GM21423 (cell line): ENCODE data around the gene PPP1R7.

ENCODE experiments used
- ATAC-seq: cut with Tn5 transposase; IDR thresholded peaks from one replicate; pipeline ENCODE4 v1.9.1; 2021; ENCODE audit warnings: mild to moderate bottlenecking, moderate library complexity; ENCODE audit not compliant: unreplicated experiment

The PPP1R7 gene

DNA sequence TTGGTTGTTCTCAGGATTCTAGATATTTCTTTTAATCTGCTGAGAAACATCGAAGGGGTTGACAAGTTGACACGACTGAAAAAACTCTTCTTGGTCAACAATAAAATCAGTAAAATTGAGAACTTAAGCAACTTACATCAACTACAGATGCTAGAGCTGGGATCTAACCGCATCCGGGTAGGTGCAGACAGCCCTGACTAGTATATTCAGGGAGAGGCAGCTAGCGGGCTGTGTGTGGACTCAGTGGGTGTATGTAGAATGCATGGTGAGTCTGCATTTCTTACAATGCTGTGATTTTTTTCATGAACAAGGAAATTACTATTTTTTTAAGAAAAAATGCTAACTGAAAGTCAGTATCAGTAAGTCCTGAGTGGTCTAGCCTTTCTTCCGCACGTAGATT is 10.1 kb downstream of the PPP1R7 start:
- ATAC-seq = no peak

DNA sequence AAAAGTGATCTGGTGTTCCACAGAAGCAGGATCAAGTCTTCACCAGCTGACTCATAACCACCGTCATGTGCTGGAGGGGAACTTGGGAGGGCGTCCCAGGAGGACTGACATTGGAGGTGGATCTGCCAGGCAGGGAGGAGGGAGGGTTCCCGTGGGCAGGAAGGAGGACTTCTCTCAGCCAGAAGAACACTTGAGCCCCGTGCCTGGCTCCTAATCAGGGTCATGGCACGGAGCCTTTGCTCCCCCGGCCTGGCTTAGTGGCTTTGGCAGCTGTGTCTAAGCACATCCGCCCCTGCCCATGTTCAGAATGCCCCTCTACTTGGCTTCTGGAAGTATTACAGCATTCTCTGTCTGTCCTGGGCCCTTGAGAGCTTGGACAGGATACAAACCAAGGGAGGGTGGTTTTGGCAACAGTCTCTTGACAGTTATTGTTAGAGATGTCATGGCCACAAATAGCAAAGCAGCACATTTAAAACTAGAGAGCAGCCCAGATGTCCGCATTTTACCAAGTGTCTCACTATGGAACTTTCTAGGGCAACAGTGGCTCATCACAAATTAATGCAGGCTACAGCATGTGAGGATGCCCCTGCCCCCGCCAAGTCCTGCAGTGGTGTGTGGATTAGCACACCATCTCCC is 11.5 kb downstream of the PPP1R7 start:
- ATAC-seq = no peak

GRCh38 chr2:241163601-241164118 is 13.4 kb downstream of the PPP1R7 start:
- ATAC-seq = no peak

DNA sequence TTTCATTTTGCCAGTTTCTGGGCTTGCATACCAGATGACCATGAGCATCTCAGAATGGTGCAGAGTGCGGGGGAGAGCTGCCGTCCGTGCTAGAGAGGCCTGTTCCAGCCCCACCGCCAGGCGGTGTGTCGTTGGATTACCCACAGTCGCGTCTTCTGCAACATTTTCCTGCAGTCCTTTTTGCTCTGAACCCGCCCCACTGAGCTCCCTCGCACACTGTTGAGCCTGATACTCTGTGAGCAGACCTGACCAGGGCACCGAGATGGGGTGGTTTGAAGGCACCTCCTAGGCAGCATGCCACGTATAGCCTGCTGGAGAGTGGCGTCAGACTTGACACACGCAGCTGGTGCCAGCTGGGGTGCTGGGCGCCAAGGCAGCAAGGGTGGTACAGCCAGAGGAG is 18.1 kb downstream of the PPP1R7 start:
- no peak for ATAC-seq

GRCh38 chr2:241173557-241173956 is 23.3 kb downstream of the PPP1R7 start:
- ATAC-seq = no peak

DNA sequence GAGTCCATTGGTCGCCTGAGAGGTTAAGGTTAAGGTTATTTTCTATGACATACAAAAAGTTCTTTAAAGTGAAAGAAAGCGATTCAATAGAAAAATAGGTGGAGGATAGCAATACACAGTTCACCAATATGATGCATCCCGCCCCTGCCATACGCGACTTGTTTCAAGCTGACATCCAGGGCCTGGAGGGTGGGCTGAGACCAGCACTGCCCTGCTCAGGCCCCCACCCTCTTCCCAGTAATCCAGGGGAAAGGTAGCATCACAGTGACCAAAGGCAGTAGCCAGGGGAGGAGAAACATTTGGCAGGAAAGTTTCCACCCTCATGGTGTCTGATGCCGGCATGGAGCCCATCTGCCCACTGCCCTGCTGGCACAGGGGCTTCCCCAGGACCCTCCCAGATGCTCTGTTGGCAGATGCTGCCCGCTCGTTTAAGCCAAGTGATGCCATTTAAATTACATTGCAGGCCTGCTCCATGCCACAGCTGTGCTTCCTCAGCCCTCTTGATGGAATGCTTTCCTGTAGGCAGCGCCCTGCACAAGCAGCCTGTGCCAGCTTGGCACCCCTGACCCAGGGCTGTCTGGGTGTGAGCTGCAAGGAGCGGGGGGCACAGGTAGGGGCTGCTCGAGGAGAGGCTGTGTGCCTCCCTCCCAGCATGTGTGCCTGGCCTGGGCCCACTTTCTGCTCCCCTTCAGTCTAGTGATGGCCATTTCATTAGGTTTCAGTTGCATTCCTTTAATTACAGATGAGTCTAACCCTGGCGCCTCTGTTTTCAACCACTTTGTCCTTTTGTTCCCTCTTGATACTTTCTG is 27.5 kb downstream of the PPP1R7 start:
- no peak for ATAC-seq

DNA sequence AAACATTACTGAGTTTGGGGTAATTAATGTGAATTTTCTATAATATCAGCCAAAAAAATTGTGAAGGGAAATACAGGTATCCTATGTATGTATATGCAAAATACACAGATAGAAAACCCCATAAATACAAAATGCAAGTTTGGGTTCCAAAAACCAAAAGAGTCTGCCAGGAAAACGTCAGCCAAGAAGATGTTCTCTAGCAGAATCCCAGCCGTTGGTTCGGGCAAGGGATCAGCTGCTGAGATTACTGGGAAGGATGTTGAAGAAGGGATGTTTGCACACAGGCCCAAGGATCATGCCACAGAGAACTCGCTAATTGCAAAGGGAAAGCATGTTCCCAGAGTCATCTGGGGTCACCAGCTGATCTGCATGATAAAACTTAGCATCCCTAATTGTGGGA is 28.7 kb downstream of the PPP1R7 start:
- ATAC-seq = no peak

DNA sequence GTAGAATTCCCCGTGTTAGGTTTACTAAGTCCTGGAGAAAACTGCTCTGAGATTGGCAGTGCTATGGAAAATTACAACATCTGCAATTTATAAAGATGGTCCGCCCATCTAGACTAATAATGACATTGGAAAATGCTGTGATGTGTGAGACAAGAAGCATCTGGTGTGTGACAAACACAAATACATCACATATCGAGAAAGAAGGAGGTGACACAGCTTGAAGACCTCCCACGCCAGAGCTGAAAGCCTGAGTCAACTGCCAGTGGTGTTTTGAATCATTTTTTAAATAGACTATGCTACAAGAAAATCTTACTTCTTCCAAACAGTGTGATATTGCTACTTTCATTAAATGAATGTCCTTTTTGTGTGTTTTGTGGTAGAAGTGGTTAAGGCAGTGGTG is 29.6 kb downstream of the PPP1R7 start:
- ATAC-seq = no peak

DNA sequence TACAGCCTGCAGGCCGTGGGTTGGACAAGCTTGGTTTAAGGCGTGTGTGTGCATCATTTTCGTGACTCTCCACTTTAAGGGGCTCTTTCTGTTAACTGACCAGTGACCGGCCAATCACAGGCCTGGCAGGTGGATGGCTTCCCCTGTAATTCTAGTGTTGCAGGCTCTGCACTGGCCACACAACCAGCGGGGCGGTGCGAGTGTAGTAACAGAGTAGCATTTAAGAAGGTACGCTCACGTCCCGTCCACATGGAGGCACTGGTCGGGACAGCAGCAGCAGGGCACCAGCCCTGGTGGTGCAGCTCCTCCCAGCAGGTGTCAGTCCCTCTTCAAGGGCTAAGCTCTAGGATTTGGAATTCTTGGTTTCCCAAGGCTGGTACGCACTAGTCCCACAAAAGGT is 30.2 kb downstream of the PPP1R7 start:
- ATAC-seq = no peak

DNA sequence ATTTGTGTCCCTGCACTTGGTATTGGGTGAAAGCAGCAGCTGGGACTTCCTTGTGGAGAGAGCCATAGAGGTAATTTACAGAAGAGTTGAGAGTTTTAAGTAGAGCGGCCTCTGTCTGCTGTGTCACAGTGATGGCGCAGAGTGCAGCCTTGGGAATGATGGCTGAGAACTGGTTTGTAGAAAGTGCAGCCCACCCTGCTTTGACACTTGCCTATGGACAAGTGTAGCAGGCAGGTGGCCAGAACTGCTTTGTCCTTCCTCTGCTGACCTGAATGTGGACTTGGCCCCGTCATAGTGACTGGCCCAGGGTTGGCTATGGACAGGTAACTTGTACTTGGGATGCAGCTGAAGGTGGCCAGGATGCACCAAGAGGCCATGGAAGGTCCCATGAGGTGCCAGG is 31.9 kb downstream of the PPP1R7 start:
- ATAC-seq = no peak

DNA sequence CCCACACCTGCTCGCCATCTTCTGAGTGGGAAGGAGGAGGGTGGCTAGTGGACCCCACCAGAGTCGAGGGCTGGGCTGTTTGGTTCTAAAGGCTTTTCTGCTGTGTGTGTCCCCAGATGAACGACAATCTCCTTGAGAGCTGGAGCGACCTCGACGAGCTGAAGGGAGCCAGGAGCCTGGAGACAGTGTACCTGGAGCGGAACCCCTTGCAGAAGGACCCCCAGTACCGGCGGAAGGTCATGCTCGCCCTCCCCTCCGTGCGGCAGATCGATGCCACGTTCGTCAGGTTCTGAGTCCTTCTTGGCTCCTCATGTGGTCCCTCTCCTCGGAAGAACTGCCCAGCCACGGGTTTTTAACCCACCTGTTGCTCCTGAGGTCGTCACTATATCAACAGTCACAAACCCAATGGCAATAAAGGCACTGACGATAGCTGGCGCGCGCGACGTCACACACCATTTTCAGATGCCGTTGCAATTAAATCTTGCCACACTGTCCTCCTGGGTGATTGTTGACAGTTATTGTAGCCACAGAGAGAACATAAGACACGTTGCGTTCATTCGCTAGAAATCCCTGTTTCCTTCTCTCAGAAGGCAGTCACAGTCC is 32.4 kb downstream of the PPP1R7 start:
- no peak for ATAC-seq

DNA sequence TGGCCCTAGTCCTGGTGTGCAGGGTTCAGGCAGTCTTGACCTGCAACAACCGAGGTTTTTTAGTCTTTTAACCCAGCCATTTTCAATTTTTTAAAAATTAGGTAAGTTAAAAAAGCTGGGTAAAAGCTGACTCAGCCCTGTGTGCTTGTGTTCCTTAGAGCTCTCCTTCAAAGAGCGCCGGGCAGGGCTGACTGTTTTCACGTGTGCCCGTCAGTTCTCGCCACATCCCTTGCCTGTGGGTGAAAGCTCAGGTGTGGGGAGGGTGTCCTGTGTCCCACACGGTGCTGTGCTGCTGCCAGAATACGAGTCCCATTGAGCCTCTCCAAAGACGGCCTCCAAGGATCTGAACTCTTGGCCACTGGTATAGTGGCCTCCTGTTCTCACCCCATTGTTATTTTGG is 33.0 kb downstream of the PPP1R7 start:
- ATAC-seq = no peak

GRCh38 chr2:241184901-241185300 is 34.6 kb downstream of the PPP1R7 start:
- no peak for ATAC-seq

GRCh38 chr2:241185961-241186360 is 35.7 kb downstream of the PPP1R7 start:
- ATAC-seq = no peak

DNA sequence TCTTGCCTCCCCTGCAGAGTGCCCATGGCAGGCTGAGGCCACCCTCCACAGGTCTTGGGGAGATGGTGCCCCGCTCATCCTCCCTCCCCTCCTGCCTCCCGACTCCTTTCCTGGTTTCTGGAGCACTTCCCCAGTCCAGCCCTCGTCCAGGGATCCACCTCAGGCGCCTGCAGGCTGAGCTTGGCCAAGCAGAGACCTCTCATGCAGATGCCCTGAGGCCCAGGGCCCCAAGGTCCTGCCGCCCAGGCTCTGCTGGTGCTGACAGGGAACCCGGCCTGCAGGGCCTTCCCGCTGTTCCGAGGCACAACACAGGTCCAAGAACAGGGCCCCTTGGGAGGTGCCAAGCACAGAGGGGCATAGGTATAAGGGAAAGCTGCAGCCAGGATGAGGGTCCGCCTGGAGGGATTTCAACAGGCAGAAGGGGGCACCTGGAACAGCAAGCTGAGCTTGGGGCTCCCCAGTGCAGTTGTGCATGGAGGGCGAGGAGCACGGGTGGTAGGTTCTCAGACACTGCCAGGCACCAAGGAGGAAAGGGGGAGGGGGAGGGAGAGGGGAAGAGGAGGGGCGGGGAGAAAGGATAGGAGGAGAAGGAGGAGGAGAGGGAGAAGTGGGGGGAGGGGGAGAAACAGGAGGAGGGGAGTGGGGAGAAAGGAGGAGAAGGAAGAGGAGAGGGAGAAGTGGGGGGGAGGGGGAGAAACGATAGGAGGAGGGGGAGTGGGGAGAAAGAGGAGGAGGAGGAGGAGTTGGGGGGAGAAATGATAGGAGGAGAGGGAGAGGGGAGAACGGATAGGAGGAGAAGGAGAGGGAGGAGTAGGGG is 37.0 kb downstream of the PPP1R7 start:
- no peak for ATAC-seq

DNA sequence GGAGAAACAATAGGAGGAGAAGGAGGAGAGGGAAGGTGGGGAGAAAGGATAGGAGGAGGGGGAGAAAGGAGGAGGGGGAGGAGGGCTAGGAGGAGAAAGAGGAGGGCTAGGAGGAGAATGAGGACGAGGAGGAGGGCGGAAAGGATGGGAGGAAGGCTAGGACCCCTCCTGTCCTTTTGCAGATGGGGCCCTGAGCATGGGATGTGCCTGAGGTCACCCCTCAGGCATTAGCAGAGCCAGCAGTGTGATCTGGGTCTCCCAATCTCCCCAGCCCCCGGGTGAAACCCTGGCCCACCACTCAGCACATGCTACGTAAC is 37.6 kb downstream of the PPP1R7 start:
- ATAC-seq = no peak

DNA sequence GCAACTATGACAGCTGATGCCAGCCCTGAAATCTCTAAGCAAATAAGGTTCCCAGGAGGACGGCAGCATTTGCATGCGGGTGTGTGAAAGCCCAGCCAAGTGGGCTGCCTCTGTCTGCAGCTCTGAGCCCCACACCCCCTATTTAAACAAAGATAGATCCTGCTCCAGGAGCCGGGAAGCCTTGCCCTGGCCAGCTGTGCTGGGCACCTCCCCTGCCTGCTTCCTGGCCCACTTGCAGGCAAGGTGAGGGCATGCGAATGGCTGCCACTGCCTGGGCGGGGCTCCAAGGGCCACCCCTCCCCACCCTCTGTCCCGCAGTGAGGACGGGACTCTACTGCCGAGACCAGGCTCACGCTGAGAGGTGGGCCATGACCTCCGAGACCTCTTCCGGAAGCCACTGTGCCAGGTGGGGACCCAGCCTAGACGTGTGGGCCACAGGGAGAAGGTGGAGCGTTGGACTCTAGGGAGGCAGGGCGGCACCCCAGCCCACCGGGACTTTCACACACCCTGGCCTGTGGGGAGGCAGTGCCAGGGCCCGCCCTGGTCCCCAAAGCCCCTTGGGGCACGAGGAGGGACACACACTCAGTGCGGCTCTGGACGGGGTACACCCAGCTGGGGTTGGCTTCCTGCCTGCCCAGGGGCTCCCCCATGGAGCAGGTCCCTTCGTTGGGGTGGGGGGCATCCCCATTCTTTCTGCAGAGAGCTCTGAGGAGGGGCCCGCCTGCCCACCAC is 38.3 kb downstream of the PPP1R7 start, which contains the start of gene ANO7:
Gene ANO7, plus strand, starts transcription at position 317 of the 732 bp plus-strand sequence. CDS start 1,387 bp downstream, outside the sequence.
- no peak for ATAC-seq

DNA sequence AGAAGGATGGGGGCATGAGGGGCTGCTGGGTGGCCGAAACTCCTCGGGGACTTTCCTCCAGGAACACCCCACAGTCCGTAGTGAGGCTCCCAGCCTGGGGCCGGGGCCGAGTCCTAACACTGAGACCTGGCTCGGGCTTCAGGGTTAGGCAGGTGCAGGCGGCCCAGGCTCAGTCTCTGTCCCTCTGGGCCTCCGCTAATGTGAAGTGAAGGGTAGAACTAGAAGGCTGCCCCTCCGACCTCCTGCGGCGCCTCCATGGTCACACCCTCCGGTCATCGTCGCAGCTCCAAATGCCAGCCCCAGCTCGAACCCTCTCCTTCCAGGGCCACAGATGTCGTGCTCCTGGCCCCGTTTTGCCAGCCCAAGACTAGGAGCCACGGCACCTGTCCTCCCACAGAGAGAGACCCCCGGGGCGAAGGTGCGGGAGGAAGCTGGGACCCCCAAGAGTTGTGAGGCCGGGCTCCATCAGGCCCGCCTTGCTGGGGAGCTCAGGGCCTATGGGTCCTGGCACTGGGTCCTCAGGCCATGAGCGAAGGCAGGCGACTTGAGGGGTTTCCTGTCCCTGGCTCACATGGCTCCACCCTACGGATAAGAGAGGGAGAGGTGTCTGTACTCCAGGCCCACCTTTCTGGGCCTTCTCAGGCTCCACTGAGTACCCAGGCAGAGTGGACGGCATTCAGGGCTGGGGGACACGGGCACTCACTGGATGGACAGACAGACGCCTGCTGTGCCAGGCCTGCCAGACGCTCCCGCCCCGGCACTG is 39.0 kb downstream of the PPP1R7 start:
- no peak for ATAC-seq

DNA sequence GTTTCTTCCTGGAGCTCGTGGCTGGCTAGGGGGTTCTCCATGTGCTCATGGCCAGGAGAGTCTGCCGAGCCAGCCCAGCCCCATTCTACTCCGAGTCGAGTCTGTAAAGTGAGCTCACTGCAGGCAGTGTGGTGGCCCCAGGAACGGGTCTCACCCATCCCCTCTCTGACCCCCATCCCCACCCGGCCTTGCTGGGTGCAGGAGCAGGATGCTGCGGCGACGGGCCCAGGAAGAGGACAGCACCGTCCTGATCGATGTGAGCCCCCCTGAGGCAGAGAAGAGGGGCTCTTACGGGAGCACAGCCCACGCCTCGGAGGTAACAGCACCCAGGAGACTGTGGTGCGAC is 39.6 kb downstream of the PPP1R7 start:
- ATAC-seq = no peak
